Renal cortical epithelial cell (primary cell): Measurements from ENCODE around the gene TMEM60. TPM values are rescaled to one million over a fixed set of nuclear protein-coding genes. Genes with fewer than 3 reads are reported as not detected.
A peak's percentile ranks its signal among the peaks of the same experiment; 100 is the strongest.

Source experiments
- DNase-seq: peaks from one replicate; pipeline ENCODE4 v3.0.0-alpha.2; 2011; ENCODE audit warnings: low read depth
- total RNA-seq: library from RNA; depleted of rRNA; stranded (reverse); fragments of >200 nt; gene quantifications from 2 replicates; pipeline ENCODE4 v1.2.3, GENCODE V29; 2014

The TMEM60 gene
- total RNA-seq, 1 donor from 2014 or later = 12.0 TPM

- DNase-seq = no peak
These were observed 26.3 kb downstream of the TMEM60 start for GRCh38 chr7:77771901-77772300.

GRCh38 chr7:77770316-77770715, 27.9 kb downstream of the TMEM60 start:
- DNase-seq = no peak

GRCh38 chr7:77766801-77767605, 31.2 kb downstream of the TMEM60 start:
- no peak for DNase-seq

- peak; percentile 79 for DNase-seq
These were observed 32.1 kb downstream of the TMEM60 start for GRCh38 chr7:77765906-77766800.

GRCh38 chr7:77765481-77765880, 32.8 kb downstream of the TMEM60 start:
- no peak for DNase-seq

GRCh38 chr7:77760809-77761453, 37.3 kb downstream of the TMEM60 start:
- DNase-seq = peak; percentile 16

- peak; percentile 64 for DNase-seq
These were observed 38.8 kb downstream of the TMEM60 start for GRCh38 chr7:77759294-77759889.

GRCh38 chr7:77757589-77757988, 40.6 kb downstream of the TMEM60 start:
- no peak for DNase-seq

- DNase-seq = no peak
These were observed 45.1 kb downstream of the TMEM60 start for GRCh38 chr7:77753173-77753572.

- no peak for DNase-seq
These were observed 46.2 kb downstream of the TMEM60 start for GRCh38 chr7:77752016-77752415.

GRCh38 chr7:77747718-77748117, 50.5 kb downstream of the TMEM60 start:
- DNase-seq = no peak

- DNase-seq = no peak
These were observed 51.1 kb downstream of the TMEM60 start for GRCh38 chr7:77747178-77747577.

- no peak for DNase-seq
These were observed 51.4 kb downstream of the TMEM60 start for GRCh38 chr7:77746824-77747165.

- no peak for DNase-seq
These were observed 51.9 kb downstream of the TMEM60 start for GRCh38 chr7:77746164-77746823.

- DNase-seq = no peak
These were observed 52.5 kb downstream of the TMEM60 start for GRCh38 chr7:77745746-77746145.

Other genes with a start within 250 kb of the TMEM60 start
- 9.9 and 24.5 TPM in 2 replicates for gene RSBN1L, start 102.0 kb downstream of the TMEM60 start, total RNA-seq
- 8.2 and 9.4 TPM in 2 replicates for gene PHTF2, start 339 bp upstream of the TMEM60 start, total RNA-seq